HG03196 (cell line): ENCODE results near the gene PAX9.

Source experiments
- ATAC-seq: cut with Tn5 transposase; IDR thresholded peaks from one replicate; pipeline ENCODE4 v1.9.1; 2021; ENCODE audit not compliant: unreplicated experiment

The PAX9 gene

DNA sequence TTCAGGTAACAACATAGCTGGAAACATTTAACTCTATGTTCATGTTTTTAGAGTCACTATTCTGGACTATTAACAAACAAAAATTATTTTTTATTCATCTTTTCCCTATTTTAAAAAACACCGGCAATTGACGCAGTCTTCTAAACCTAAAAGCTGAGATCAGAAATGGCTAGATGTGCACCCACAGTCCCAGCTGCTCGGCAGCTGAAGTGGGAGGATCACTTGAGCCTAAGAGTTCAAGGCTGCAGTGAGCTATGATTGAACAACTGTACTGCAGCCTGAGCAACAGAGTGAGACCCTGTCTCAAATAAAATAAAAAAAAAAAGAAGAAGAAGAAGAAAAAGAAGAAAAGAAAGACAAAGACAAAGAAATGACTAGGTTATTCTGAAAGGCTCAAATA lies 64.5 kb downstream of the PAX9 start:
- no peak for ATAC-seq
